Liver (tissue), 9 donors: ENCODE data around the gene TPRG1L. TPM values are rescaled to one million over a fixed set of nuclear protein-coding genes. Genes with fewer than 3 reads are reported as not detected.

Experiments used
- DNase-seq: peaks from one replicate; pipeline ENCODE4 v3.0.0-alpha.2; 2017; ENCODE audit warnings: low spot score
- H3K27ac ChIP-seq, 2 donors: one replicate each; pipeline ENCODE4 v1.7.0; 2013; ENCODE audit warnings: inconsistent platforms in 2 of 2, low read length in 2 of 2, control low read depth in 1 of 2, low read depth in 1 of 2, mild to moderate bottlenecking in 1 of 2
- H3K27me3 ChIP-seq, 4 donors: one replicate each; pipeline versions ENCODE4 v1.6.1 to v1.7.0; 2013; ENCODE audit warnings: low read length in 3 of 4, inconsistent platforms in 1 of 4, mild to moderate bottlenecking in 1 of 4, moderate library complexity in 1 of 4; ENCODE audit not compliant: control insufficient read depth in 4 of 4, insufficient read depth in 4 of 4
- H3K36me3 ChIP-seq, 4 donors: one replicate each; pipeline versions ENCODE4 v1.6.1 to v1.7.0; 2013; ENCODE audit warnings: low read length in 3 of 4, mild to moderate bottlenecking in 3 of 4, low read depth in 1 of 4, moderate library complexity in 1 of 4; ENCODE audit not compliant: control insufficient read depth in 4 of 4, insufficient read depth in 3 of 4
- H3K4me1 ChIP-seq, 4 donors: one replicate each; pipeline versions ENCODE4 v1.6.1 to v1.7.0; 2013; ENCODE audit warnings: low read length in 3 of 4, mild to moderate bottlenecking in 3 of 4, moderate library complexity in 1 of 4; ENCODE audit not compliant: control insufficient read depth in 4 of 4, insufficient read depth in 4 of 4
- H3K4me3 ChIP-seq, 3 donors: one replicate each; pipeline versions ENCODE4 v1.6.1 to v1.7.0; 2013; ENCODE audit warnings: low read length in 3 of 3, control low read depth in 1 of 3, low read depth in 1 of 3, mild to moderate bottlenecking in 1 of 3
- H3K9ac ChIP-seq, 2 donors: one replicate each; pipeline ENCODE4 v1.7.0; 2013; ENCODE audit warnings: low read length in 2 of 2, mild to moderate bottlenecking in 2 of 2, moderate library complexity in 2 of 2, control low read depth in 1 of 2, low read depth in 1 of 2
- H3K9me3 ChIP-seq, 4 donors: one replicate each; pipeline versions ENCODE4 v1.6.1 to v1.7.0; 2013; ENCODE audit warnings: low read length in 3 of 4; ENCODE audit not compliant: control insufficient read depth in 4 of 4
- EGR1 ChIP-seq, 2 donors: IDR thresholded peaks; 2 replicates each; pipeline ENCODE4 v1.6.1; 2016 to 2018; ENCODE audit warnings: antibody characterized with exemption in 2 of 2, low read depth in 2 of 2
- FOXA1 ChIP-seq: IDR thresholded peaks from 2 replicates; pipeline ENCODE4 v1.6.1; 2016; ENCODE audit warnings: antibody characterized with exemption
- FOXA2 ChIP-seq: IDR thresholded peaks from 2 replicates; pipeline ENCODE4 v1.6.1; 2016; ENCODE audit warnings: antibody characterized with exemption
- GABPA ChIP-seq, 2 donors: IDR thresholded peaks in 1 of 2; conservative IDR thresholded peaks in 1 of 2; 2 replicates each; pipeline ENCODE4 v1.6.1; 2016; ENCODE audit warnings: antibody characterized with exemption in 2 of 2, mild to moderate bottlenecking in 1 of 2, moderate library complexity in 1 of 2
- HNF4A ChIP-seq, 2 donors: conservative IDR thresholded peaks; 2 replicates each; pipeline ENCODE4 v1.6.1; 2016; ENCODE audit warnings: antibody characterized with exemption in 2 of 2, mild to moderate bottlenecking in 2 of 2
- RAD21 ChIP-seq, 2 donors: IDR thresholded peaks; 2 replicates each; pipeline ENCODE4 v1.6.1; 2016; ENCODE audit warnings: antibody characterized with exemption in 2 of 2, mild to moderate bottlenecking in 2 of 2
- SP1 ChIP-seq: IDR thresholded peaks from 2 replicates; pipeline ENCODE4 v1.6.1; 2018; ENCODE audit warnings: antibody characterized with exemption, mild to moderate bottlenecking
- YY1 ChIP-seq: IDR thresholded peaks from 2 replicates; pipeline ENCODE4 v1.6.1; 2016; ENCODE audit warnings: antibody characterized with exemption, mild to moderate bottlenecking
- WGBS: extraction: QIAGEN DNeasy Blood & Tissue Kit; methylation state at CpG from one replicate; pipeline ENCODE4 v1.1.7; 2013; 5-methylcytosine and 5-hydroxymethylcytosine counted together
- polyA plus RNA-seq, 2 donors: library from polyadenylated mRNA; stranded (reverse) in 1 of 2; unstranded in 1 of 2; fragments of 200-250 nt in 1 of 2; fragments of >200 nt in 1 of 2; fragmentation: Nextera tagmentation in 1 of 2; extraction: Ambion mirVana in 1 of 2; gene quantifications; one replicate each; pipeline versions ENCODE4 v1.2.1 to v1.2.3, GENCODE V29; 2013 to 2015
- total RNA-seq, 2 donors: library from RNA; depleted of rRNA; stranded (reverse); fragments of >200 nt; gene quantifications; one replicate each; pipeline ENCODE4 v1.2.3, GENCODE V29; 2014
- TF ChIP-seq, protein P1 (sequence below): IDR thresholded peaks from 2 replicates; pipeline ENCODE4 v1.6.1; 2016; ENCODE audit warnings: antibody characterized with exemption
- TF ChIP-seq, protein P2 (sequence below): IDR thresholded peaks from 2 replicates; pipeline ENCODE4 v1.6.1; 2016; ENCODE audit warnings: antibody characterized with exemption, mild to moderate bottlenecking
- TF ChIP-seq, protein P3 (sequence below): fragments of 150-350 bp; IDR thresholded peaks from 2 replicates; pipeline ENCODE4 v1.5.1; 2017; ENCODE audit warnings: improper control_type of control experiment, low read depth, low read length; ENCODE audit not compliant: missing input control
- TF ChIP-seq, protein P4 (sequence below): IDR thresholded peaks from 2 replicates; pipeline ENCODE4 v1.6.1; 2016; ENCODE audit warnings: antibody characterized with exemption
- TF ChIP-seq, protein P5 (sequence below): IDR thresholded peaks from 2 replicates; pipeline ENCODE4 v1.6.1; 2016; ENCODE audit warnings: antibody characterized with exemption
- donor health status: healthy.
- donor health status: healthy.
- donor health status: healthy.
- donor health status: healthy.
- donor health status: healthy.

Gene TPRG1L
- total and polyA plus RNA-seq, 4 donors = 29.3 to 51.0 (median 43.9) TPM

DNA sequence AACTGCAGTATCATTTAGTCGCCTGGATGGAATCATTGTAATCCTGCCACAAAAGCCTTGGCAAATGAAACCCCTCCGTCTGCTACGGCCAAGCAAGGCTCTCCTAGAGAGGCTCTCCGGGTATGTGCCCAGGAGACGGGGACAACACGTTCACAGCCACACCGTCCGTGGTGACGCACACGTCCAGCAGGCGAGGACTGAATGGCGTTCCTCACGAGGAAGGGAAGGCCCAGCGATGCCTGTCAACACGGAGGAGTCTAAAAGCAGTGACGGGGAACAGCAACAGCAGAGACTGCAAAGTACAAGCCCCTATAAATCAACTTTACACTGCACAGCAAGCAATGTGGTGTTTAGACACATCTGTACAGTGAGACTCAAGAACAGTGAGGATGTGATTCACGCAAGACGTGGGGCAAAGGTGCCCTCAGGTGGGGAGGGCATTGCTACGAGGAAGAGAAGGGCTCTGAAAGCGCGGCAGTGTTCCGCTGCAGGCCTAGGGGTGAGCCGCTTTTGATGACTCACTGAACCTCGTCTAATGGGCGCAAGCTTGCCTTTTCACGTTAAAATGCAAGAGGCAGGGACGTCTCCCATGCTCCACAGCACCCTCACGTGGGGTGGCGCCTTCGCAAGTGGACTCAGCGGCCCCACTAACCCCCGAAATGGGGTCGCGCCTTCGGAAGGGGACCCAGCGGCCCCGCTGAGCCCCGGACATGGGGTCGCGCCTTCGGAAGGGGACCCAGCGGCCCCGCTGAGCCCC lies 18.3 kb downstream of the TPRG1L start:
- Histone ChIP-seq H3K9ac (no peak overlapping the region), H3K27ac (no peak overlapping the region), H3K36me3 (peaks cover 14 to 32% (median 21%) of the 10 kb centered on the region in 4 donors), H3K9me3 (no peaks in the 10 kb centered on the region), H3K27me3 (no peaks in the 10 kb centered on the region), H3K4me3 (no peak overlapping the region), H3K4me1 (no peaks in the 10 kb centered on the region)
- 96% methylated on average over 42 of the region's 43 CpGs for WGBS
- DNase-seq = no peak
- TF ChIP-seq RAD21 (IDR thresholded peaks at IDR 0.05) (no peak), SP1 (no peak), GABPA (IDR thresholded peaks at IDR 0.05 in 1 of 2, conservative IDR thresholded peaks at IDR 0.05 in 1 of 2) (no peak), EGR1 (IDR thresholded peaks at IDR 0.05; ENCODE audit: low read depth in 2 of 2) (no peak)
- TF ChIP-seq, protein P1, sequence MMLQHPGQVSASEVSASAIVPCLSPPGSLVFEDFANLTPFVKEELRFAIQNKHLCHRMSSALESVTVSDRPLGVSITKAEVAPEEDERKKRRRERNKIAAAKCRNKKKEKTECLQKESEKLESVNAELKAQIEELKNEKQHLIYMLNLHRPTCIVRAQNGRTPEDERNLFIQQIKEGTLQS = no peak
- TF ChIP-seq, protein P2, sequence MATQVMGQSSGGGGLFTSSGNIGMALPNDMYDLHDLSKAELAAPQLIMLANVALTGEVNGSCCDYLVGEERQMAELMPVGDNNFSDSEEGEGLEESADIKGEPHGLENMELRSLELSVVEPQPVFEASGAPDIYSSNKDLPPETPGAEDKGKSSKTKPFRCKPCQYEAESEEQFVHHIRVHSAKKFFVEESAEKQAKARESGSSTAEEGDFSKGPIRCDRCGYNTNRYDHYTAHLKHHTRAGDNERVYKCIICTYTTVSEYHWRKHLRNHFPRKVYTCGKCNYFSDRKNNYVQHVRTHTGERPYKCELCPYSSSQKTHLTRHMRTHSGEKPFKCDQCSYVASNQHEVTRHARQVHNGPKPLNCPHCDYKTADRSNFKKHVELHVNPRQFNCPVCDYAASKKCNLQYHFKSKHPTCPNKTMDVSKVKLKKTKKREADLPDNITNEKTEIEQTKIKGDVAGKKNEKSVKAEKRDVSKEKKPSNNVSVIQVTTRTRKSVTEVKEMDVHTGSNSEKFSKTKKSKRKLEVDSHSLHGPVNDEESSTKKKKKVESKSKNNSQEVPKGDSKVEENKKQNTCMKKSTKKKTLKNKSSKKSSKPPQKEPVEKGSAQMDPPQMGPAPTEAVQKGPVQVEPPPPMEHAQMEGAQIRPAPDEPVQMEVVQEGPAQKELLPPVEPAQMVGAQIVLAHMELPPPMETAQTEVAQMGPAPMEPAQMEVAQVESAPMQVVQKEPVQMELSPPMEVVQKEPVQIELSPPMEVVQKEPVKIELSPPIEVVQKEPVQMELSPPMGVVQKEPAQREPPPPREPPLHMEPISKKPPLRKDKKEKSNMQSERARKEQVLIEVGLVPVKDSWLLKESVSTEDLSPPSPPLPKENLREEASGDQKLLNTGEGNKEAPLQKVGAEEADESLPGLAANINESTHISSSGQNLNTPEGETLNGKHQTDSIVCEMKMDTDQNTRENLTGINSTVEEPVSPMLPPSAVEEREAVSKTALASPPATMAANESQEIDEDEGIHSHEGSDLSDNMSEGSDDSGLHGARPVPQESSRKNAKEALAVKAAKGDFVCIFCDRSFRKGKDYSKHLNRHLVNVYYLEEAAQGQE = no peak

DNA sequence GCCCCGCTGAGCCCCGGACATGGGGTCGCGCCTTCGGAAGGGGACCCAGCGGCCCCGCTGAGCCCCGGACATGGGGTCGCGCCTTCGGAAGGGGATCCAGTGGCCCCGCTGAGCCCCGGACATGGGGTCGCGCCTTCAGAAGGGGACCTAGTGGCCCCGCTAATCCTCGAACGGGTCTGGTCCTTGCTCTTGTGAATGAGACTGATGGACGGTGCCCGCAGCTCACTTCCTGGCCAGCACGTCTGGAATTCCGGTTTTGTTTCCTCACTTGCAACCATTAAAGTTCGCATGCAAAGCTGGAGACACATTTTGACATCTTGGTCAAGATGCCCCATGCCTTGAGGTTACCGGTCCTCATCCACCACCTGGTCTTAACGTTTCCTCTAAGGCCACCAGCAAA lies 19.5 kb downstream of the TPRG1L start:
- Histone ChIP-seq H3K4me3 (no peak overlapping the region), H3K9ac (no peak overlapping the region), H3K4me1 (peaks cover 3 to 10% (median 7%) of the 10 kb centered on the region in 4 donors), H3K27me3 (no peaks in the 10 kb centered on the region), H3K9me3 (no peaks in the 10 kb centered on the region), H3K27ac (no peak overlapping the region), H3K36me3 (peaks cover 14 to 27% (median 15%) of the 10 kb centered on the region in 4 donors)
- 91% methylated on average over 21 of the region's 25 CpGs for WGBS
- no peak for DNase-seq
- no peak for TF ChIP-seq FOXA2
- TF ChIP-seq, protein P3, sequence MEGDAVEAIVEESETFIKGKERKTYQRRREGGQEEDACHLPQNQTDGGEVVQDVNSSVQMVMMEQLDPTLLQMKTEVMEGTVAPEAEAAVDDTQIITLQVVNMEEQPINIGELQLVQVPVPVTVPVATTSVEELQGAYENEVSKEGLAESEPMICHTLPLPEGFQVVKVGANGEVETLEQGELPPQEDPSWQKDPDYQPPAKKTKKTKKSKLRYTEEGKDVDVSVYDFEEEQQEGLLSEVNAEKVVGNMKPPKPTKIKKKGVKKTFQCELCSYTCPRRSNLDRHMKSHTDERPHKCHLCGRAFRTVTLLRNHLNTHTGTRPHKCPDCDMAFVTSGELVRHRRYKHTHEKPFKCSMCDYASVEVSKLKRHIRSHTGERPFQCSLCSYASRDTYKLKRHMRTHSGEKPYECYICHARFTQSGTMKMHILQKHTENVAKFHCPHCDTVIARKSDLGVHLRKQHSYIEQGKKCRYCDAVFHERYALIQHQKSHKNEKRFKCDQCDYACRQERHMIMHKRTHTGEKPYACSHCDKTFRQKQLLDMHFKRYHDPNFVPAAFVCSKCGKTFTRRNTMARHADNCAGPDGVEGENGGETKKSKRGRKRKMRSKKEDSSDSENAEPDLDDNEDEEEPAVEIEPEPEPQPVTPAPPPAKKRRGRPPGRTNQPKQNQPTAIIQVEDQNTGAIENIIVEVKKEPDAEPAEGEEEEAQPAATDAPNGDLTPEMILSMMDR = no peak
- TF ChIP-seq RAD21 (IDR thresholded peaks at IDR 0.05) = no peak
- TF ChIP-seq, protein P4, sequence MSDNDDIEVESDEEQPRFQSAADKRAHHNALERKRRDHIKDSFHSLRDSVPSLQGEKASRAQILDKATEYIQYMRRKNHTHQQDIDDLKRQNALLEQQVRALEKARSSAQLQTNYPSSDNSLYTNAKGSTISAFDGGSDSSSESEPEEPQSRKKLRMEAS = no peak
- TF ChIP-seq FOXA1 = no peak
- no peak for TF ChIP-seq HNF4A (conservative IDR thresholded peaks at IDR 0.05)
- no peak for TF ChIP-seq EGR1 (IDR thresholded peaks at IDR 0.05; ENCODE audit: low read depth in 2 of 2)
- TF ChIP-seq, protein P1 = no peak
- no peak for TF ChIP-seq GABPA (IDR thresholded peaks at IDR 0.05 in 1 of 2, conservative IDR thresholded peaks at IDR 0.05 in 1 of 2)
- TF ChIP-seq, protein P5, sequence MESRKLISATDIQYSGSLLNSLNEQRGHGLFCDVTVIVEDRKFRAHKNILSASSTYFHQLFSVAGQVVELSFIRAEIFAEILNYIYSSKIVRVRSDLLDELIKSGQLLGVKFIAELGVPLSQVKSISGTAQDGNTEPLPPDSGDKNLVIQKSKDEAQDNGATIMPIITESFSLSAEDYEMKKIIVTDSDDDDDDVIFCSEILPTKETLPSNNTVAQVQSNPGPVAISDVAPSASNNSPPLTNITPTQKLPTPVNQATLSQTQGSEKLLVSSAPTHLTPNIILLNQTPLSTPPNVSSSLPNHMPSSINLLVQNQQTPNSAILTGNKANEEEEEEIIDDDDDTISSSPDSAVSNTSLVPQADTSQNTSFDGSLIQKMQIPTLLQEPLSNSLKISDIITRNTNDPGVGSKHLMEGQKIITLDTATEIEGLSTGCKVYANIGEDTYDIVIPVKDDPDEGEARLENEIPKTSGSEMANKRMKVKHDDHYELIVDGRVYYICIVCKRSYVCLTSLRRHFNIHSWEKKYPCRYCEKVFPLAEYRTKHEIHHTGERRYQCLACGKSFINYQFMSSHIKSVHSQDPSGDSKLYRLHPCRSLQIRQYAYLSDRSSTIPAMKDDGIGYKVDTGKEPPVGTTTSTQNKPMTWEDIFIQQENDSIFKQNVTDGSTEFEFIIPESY = no peak
- no peak for TF ChIP-seq YY1
